GM18505 (cell line): ENCODE measurements around the gene DENND1B.
"Not testable (repeated sequence)": the region's sequence is repeated elsewhere in the genome, so short reads cannot be mapped to it uniquely, and the experiment has no call there.

Source experiments
- ATAC-seq: cut with Tn5 transposase; IDR thresholded peaks from one replicate; pipeline ENCODE4 v1.9.1; 2021; ENCODE audit not compliant: unreplicated experiment
- POLR2A ChIP-seq: IDR thresholded peaks from 4 replicates; pipeline ENCODE4 v1.6.1; 2011; ENCODE audit warnings: borderline replicate concordance; ENCODE audit not compliant: insufficient read depth, insufficient read length; ENCODE audit errors: extremely low read depth

DENND1B gene

GRCh38 chr1:197705941-197706340 lies 69.3 kb downstream of the DENND1B start:
- no peak for ATAC-seq
- TF ChIP-seq POLR2A = no peak

DNA sequence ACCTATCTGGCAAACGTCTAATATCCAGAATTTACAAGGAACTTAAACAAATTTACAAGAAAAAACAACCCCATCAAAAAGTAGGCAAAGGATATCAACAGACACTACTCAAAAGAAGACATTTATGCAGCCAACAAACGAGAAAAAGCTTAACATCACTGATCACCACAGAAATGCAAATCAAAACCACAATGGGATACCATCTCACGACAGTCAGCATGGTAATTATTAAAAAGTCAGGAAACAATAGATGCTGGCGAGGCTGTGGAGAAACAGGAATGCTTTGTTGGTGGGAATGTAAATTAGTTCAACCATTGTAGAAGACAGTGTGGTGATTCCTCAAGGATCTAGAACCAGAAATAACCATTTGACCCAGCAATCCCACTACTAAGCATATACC lies 74.6 kb downstream of the DENND1B start:
- not testable (repeated sequence) for ATAC-seq

- no peak for TF ChIP-seq POLR2A
- ATAC-seq = no peak
These were observed 78.9 kb downstream of the DENND1B start for GRCh38 chr1:197696372-197696771.

GRCh38 chr1:197695961-197696360 lies 79.3 kb downstream of the DENND1B start:
- no peak for ATAC-seq
- TF ChIP-seq POLR2A = no peak

DNA sequence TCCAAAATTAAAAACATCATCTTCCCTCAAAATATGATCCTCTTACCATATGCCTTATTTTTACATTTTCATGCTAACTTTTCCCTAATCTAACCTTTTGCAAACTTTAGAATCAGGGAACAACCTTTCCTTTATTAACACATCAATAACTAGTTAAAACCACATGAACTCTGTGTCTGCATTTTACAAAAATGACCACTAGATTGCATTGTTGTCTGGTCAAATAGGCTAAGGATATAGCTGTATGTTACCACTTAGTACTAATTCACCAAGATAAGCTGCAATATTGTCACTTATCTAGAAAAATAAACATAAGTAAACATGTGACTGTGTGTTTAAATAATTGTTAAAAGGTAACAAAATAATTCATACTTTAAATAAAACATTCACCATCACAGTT lies 82.3 kb downstream of the DENND1B start:
- no peak for TF ChIP-seq POLR2A
- no peak for ATAC-seq

DNA sequence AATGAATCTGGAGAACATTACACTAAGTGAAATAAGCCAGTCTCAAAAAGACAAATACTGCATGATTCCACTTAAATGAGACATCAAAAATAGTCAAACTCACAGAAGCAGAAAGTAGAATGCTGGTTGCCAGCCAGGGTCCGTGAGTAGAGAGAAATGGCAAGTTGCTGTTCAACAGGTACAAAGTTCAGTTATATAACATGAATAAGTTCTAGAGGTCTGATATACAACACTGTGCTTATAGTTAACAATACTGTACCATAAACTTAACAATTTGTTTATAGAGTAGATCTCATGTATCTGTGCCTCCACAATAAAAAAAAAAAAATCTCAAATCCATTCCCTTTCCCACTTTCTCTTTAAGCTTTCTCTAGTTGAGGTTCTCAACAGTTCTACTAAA lies 83.5 kb downstream of the DENND1B start:
- TF ChIP-seq POLR2A = no peak
- no peak for ATAC-seq

DNA sequence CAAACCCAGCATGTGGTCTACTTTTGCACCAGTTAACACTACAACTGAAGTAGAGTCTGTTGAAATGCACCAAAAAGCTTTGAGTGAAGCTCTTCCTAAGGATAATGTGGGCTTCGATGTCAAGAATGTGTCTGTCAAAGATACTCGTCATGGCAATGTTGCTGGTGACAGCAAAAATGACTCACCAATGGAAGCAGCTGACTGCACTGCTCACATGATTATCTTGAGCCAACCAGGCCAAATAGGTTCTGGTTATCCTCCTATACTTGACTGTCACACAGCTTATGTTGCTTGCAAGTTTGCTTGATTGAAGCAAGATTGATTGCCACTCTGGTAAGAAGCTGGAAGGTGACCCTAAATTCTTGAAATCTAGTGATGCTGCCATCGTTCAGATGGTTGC lies 85.2 kb downstream of the DENND1B start:
- no peak for TF ChIP-seq POLR2A
- ATAC-seq = no peak

DNA sequence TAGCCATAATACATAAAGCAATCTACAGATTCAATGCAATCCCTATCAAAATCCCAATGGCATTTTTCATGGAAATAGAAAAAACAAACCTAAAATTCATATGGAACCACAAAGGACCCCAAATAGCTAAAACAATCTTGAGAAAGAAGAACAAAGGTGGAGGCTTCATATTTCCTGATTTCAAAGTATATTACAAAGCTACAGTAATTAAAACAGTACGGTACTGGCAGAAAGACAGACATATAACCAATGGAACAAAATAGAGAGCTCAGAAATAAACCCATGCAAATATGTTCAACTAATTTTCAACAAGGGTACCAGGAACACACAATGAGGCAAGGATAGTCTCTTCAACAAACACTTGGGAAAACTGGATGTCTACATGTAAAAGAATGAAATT lies 87.0 kb downstream of the DENND1B start:
- TF ChIP-seq POLR2A = no peak
- ATAC-seq = no peak

DNA sequence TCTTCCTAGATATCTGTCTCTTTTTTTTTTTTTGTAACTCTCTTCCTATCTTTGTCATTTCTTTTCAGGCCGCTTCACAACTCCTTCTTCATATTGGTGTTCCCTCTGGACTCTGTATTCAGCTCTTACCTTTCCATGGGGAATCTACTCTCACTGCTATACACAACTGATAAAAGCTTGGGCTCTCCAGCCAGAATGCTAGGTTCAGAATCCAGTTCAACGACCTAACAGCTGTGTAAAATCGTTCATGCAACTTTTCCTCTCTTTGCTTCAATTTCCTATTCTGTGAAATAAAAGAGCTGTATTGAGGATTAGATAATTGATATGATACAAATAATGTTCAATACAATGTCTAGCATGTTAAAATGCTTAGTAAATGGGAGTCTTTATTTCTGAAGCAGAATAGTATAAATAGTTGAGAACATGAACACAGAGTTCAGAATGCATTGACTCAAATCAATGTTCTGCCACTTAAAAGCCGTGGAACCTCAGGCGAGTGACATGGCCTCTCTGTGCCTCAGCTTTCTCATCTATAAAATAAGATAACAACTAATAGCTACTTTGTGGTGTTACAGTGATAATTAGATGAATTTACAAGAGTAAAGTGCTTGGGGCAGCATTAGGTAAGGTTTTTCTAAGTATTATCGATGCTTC lies 88.5 kb downstream of the DENND1B start:
- ATAC-seq = no peak
- no peak for TF ChIP-seq POLR2A

- no peak for TF ChIP-seq POLR2A
- no peak for ATAC-seq
These were observed 89.0 kb downstream of the DENND1B start for GRCh38 chr1:197686231-197686630.

- no peak for TF ChIP-seq POLR2A
- no peak for ATAC-seq
These were observed 89.5 kb downstream of the DENND1B start for GRCh38 chr1:197685785-197686184.

GRCh38 chr1:197683895-197684553 lies 91.3 kb downstream of the DENND1B start:
- TF ChIP-seq POLR2A = no peak
- ATAC-seq = no peak

- no peak for ATAC-seq
- no peak for TF ChIP-seq POLR2A
These were observed 92.0 kb downstream of the DENND1B start for GRCh38 chr1:197683280-197683679.

GRCh38 chr1:197680311-197680710 lies 95.0 kb downstream of the DENND1B start:
- no peak for ATAC-seq
- TF ChIP-seq POLR2A = no peak
